ENCODE measurements around the gene GINM1.

The GINM1 gene

DNA sequence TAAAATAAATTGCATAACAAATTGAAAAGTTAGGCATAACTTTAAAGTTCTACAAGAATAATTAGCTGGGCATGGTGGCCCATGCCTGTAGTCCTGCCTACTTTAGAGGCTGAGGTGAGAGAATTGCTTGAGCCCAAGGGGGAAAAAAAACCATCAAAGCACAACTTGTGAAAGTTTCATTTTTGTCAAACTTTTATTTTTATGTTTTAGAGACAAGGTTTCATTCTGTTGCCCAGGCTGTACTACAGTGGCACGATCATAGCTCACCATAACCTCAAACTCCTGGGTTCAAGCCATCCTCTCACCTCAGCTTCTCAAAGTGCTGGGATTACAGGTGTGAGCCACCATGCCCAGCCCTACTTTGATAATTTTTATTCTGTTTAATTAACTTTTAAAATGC, 68.1 kb downstream of the GINM1 start:
- no peak overlapping the region for H3K4me3 ChIP-seq (ENCODE audit: low read depth, low read length)
- TF ChIP-seq, protein P1, sequence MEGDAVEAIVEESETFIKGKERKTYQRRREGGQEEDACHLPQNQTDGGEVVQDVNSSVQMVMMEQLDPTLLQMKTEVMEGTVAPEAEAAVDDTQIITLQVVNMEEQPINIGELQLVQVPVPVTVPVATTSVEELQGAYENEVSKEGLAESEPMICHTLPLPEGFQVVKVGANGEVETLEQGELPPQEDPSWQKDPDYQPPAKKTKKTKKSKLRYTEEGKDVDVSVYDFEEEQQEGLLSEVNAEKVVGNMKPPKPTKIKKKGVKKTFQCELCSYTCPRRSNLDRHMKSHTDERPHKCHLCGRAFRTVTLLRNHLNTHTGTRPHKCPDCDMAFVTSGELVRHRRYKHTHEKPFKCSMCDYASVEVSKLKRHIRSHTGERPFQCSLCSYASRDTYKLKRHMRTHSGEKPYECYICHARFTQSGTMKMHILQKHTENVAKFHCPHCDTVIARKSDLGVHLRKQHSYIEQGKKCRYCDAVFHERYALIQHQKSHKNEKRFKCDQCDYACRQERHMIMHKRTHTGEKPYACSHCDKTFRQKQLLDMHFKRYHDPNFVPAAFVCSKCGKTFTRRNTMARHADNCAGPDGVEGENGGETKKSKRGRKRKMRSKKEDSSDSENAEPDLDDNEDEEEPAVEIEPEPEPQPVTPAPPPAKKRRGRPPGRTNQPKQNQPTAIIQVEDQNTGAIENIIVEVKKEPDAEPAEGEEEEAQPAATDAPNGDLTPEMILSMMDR (IDR thresholded peaks at IDR 0.05; ENCODE audit: low read depth, low read length) = no peak

DNA sequence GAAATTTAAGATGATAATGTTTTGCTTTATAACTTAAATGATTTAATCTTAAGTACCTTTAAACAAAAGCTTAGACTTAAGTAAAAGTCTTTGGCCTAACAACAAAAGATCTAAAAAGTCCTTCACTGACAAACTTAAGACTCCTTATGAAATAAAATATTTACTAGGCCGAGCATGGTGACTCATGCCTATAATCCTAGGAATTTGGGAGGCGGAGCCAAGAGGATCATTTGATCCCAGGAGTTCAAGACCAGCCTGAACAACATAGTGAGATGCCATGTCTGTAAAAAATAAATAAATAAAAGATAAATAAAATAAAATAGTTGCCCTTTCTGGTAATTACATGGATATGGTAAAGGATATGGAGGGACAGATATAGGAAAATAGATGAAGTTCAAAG, 69.9 kb downstream of the GINM1 start:
- TF ChIP-seq, protein P1 (IDR thresholded peaks at IDR 0.05; ENCODE audit: low read depth, low read length) = no peak
- no peak overlapping the region for H3K4me3 ChIP-seq (ENCODE audit: low read depth, low read length)

All from WI38 (cell line).